HepG2 (cell line): Measurements from ENCODE around the gene AKAP6. TPM values are rescaled to one million over a fixed set of nuclear protein-coding genes. Genes with fewer than 3 reads are reported as not detected.

Experiments used
- ATAC-seq: fragments of 200-7000 bp; cut with Tn5 transposase; 3 replicates; pipeline ENCODE4 v1.9.1; 2020; ENCODE audit warnings: mild to moderate bottlenecking, moderate library complexity
- BruUV-seq: library from RNA; stranded (reverse); fragments of 400-500 nt; replicated peaks from 2 replicates; lab custom pipeline; 2021; lab: Mats Ljungman, UMichigan
- CTCF ChIA-PET: fragments of 300-600 bp; formaldehyde crosslinking; extraction: SDS; loops from one replicate; lab custom pipeline; 2021; ENCODE audit warnings: low total read pairs, inconsistent platforms, low intra/inter-chr PET ratio; lab: Yijun Ruan, JAX
- POLR2A ChIA-PET: fragments of 350-600 bp; sonication (Branson Sonifier 250); formaldehyde crosslinking; loops from one replicate; lab custom pipeline; 2020; ENCODE audit warnings: antibody characterized with exemption, inconsistent platforms; lab: Yijun Ruan, JAX
- DNase-seq: peaks from one replicate; pipeline ENCODE4 v3.0.0-alpha.2; 2015; ENCODE audit warnings: low spot score
- FAIRE-seq: peaks from 3 replicates; lab custom pipeline; 2011; peaks lifted over from hg19 to GRCh38; lab: Jason Lieb, UNC
- H2AFZ ChIP-seq: one replicate; pipeline ENCODE4 v1.6.1; 2011; ENCODE audit warnings: low read length, inconsistent platforms
- H3K27ac ChIP-seq: fragments of 300-600 bp; 3 replicates; pipeline ENCODE4 v1.8.0; 2011; ENCODE audit warnings: mixed run types, mild to moderate bottlenecking, mixed read lengths, low read length, inconsistent platforms; ENCODE audit not compliant: insufficient read depth; ENCODE audit errors: extremely low read length
- H3K27me3 ChIP-seq, 2 experiments: fragments of 200-600 bp in 1 of 2; 2 replicates in 1 of 2; 3 replicates in 1 of 2; pipeline versions ENCODE4 v1.6.0 to v1.8.0; 2011; ENCODE audit warnings: low read length in 2 of 2, mild to moderate bottlenecking in 2 of 2, moderate library complexity in 2 of 2, inconsistent platforms in 1 of 2; ENCODE audit not compliant: insufficient read depth in 2 of 2, control insufficient read depth in 1 of 2
- H3K36me3 ChIP-seq, 2 experiments: fragments of 200-600 bp in 1 of 2; replicated peaks in 1 of 2; 2 replicates in 1 of 2; 3 replicates in 1 of 2; pipeline versions ENCODE4 v1.5.1 to v1.8.0; 2011; ENCODE audit warnings: low read length in 2 of 2, inconsistent platforms in 1 of 2; ENCODE audit not compliant: insufficient read depth in 2 of 2, control insufficient read depth in 1 of 2
- H3K4me1 ChIP-seq: 2 replicates; pipeline ENCODE4 v1.5.1; 2012; ENCODE audit warnings: low read length, inconsistent platforms; ENCODE audit not compliant: insufficient read depth
- H3K4me2 ChIP-seq: 2 replicates; pipeline ENCODE4 v1.6.0; 2011; ENCODE audit warnings: low read depth, low read length, inconsistent platforms
- H3K4me3 ChIP-seq, 3 experiments: fragments of 200-600 bp in 1 of 3; sonication (generic), shearing (Covaris generic) in 1 of 3; replicated peaks in 1 of 3; 2 replicates each; pipeline ENCODE4 v1.5.1; 2011 to 2016; ENCODE audit warnings: low read length in 3 of 3, inconsistent platforms in 2 of 3, low read depth in 2 of 3, mild to moderate bottlenecking in 2 of 3, control low read depth in 1 of 3, mixed read lengths in 1 of 3; ENCODE audit not compliant: insufficient read depth in 1 of 3
- H3K79me2 ChIP-seq: one replicate; pipeline ENCODE4 v1.6.1; 2011; ENCODE audit warnings: low read length, inconsistent platforms; ENCODE audit not compliant: insufficient read depth
- H3K9ac ChIP-seq: 2 replicates; pipeline ENCODE4 v1.6.0; 2011; ENCODE audit warnings: mild to moderate bottlenecking, low read depth, low read length, inconsistent platforms; ENCODE audit not compliant: insufficient read depth
- H3K9me3 ChIP-seq: 2 replicates; pipeline ENCODE4 v1.5.1; 2012; ENCODE audit warnings: mild to moderate bottlenecking, low read length
- H4K20me1 ChIP-seq: 2 replicates; pipeline ENCODE4 v1.6.0; 2011; ENCODE audit warnings: inconsistent platforms, mild to moderate bottlenecking, low read length, moderate library complexity; ENCODE audit not compliant: insufficient read depth
- EZH2 ChIP-seq: conservative IDR thresholded peaks from 2 replicates; pipeline ENCODE4 v1.6.1; 2012; ENCODE audit warnings: mild to moderate bottlenecking, low read depth, low read length, moderate library complexity
- FOXO4 ChIP-seq: sonication (generic); formaldehyde crosslinking; conservative IDR thresholded peaks from 2 replicates; pipeline ENCODE4 v1.8.1; 2023; ENCODE audit warnings: missing genetic modification reagents
- KAT2B ChIP-seq: fragments of 150-350 bp; IDR thresholded peaks from 2 replicates; pipeline ENCODE4 v1.6.1; 2014; ENCODE audit warnings: low read depth, low read length, borderline replicate concordance
- SALL1 ChIP-seq: sonication (generic); formaldehyde crosslinking; IDR thresholded peaks from 2 replicates; pipeline ENCODE4 v1.8.0; 2022; ENCODE audit warnings: mild to moderate bottlenecking, missing genetic modification reagents
- STAT6 ChIP-seq: sonication (generic); formaldehyde crosslinking; IDR thresholded peaks from 2 replicates; pipeline ENCODE4 v1.4.0; 2020; ENCODE audit warnings: missing genetic modification reagents, mild to moderate bottlenecking, borderline replicate concordance
- TBL1XR1 ChIP-seq: fragments of 150-350 bp; IDR thresholded peaks from 2 replicates; pipeline ENCODE4 v1.6.1; 2014; ENCODE audit warnings: borderline replicate concordance, low read length; ENCODE audit not compliant: partially characterized antibody
- TEF ChIP-seq: sonication (generic); formaldehyde crosslinking; IDR thresholded peaks from 2 replicates; pipeline ENCODE4 v1.5.0; 2020; ENCODE audit warnings: missing genetic modification reagents
- ZNF205 ChIP-seq: IDR thresholded peaks from 2 replicates; pipeline ENCODE4 v1.6.1; 2018; ENCODE audit warnings: missing biosample characterization, missing genetic modification reagents
- ZNF3 ChIP-seq: IDR thresholded peaks from 2 replicates; pipeline ENCODE4 v1.7.0; 2017; ENCODE audit warnings: inconsistent platforms
- ZNF580 ChIP-seq: IDR thresholded peaks from 2 replicates; pipeline ENCODE4 v1.6.1; 2016; ENCODE audit warnings: low read depth, borderline replicate concordance
- ZNF878 ChIP-seq: sonication (generic); formaldehyde crosslinking; IDR thresholded peaks from 2 replicates; pipeline ENCODE4 v1.8.1; 2023; ENCODE audit warnings: mild to moderate bottlenecking, missing genetic modification reagents, moderate library complexity
- WGBS: methylation state at CpG from one replicate; pipeline ENCODE4 v1.1.6; 2017; ENCODE audit warnings: low lambda C conversion rate; 5-methylcytosine and 5-hydroxymethylcytosine counted together
- in situ Hi-C: cut with HindIII; loops from 2 replicates; pipeline ENCODE4 v1.10.0; 2017; ENCODE audit warnings: low pct_unique_long_range_greater_than_20kb; ENCODE audit not compliant: extremely low pct_ligation_motif_present
- intact Hi-C: fragments of 100-400 bp; cut with micrococcal nuclease; formaldehyde crosslinking; loops from one replicate; pipeline ENCODE4 v1.10.0; 2022; ENCODE audit not compliant: unreplicated experiment
- polyA plus RNA-seq, 8 experiments: library from polyadenylated mRNA; depleted of rRNA in 3 of 8; stranded (reverse) in 7 of 8; unstranded in 1 of 8; fragments of >200 nt; fragmentation: Illumina TruSeq in 4 of 8; extraction: Trizol in 4 of 8; gene quantifications; 2 replicates each; pipeline versions ENCODE4 v1.2.1 to v1.2.3, GENCODE V29; 2011 to 2016; ENCODE audit warnings: low read depth in 4 of 8, missing spikeins in 1 of 8, mixed read lengths in 1 of 8; ENCODE audit not compliant: insufficient read depth in 1 of 8
- total RNA-seq, 5 experiments: library from RNA; depleted of rRNA; stranded (reverse); fragments of >200 nt; fragmentation: Illumina TruSeq; extraction: Trizol; gene quantifications; 2 replicates each; pipeline ENCODE4 v1.2.3, GENCODE V29; 2016; ENCODE audit warnings: low read depth in 1 of 5

AKAP6 gene
- total and polyA plus RNA-seq, 2 of the 13 experiments (the other 11 are each of a cell fraction or from before 2014, with no cell fraction given) = 1.4 TPM

GRCh38 chr14:32508281-32508680 lies 179.2 kb downstream of the AKAP6 start:
- H3K9ac ChIP-seq = no peak overlapping the region
- ChIA-PET POLR2A (no interaction called here), CTCF (no interaction called here)
- no peaks in the 10 kb centered on the region for H3K79me2 ChIP-seq
- 16% methylated on average over 2 of the region's 2 CpGs for WGBS
- FAIRE-seq (no peak), DNase-seq (no peak), ATAC-seq (no peak)
- no peak overlapping the region for H3K27ac ChIP-seq
- no peak for TF ChIP-seq TBL1XR1
- in situ Hi-C loops = no loop called here
- H3K27me3 ChIP-seq = no peaks in the 10 kb centered on the region
- H3K4me3 ChIP-seq = no peak overlapping the region
- no peaks in the 10 kb centered on the region for H3K9me3 ChIP-seq
- H2AFZ ChIP-seq = no peak overlapping the region
- no peak overlapping the region for H3K4me2 ChIP-seq
- H3K36me3 ChIP-seq = no peaks in the 10 kb centered on the region
- intact Hi-C loops = loop anchor here (5.0 kb wide), 1 partner anchor 1999 kb away; no protein-coding TSS in a partner anchor
- H4K20me1 ChIP-seq = no peaks in the 10 kb centered on the region
- H3K4me1 ChIP-seq = 0 out of 2 replicates have a peak, but pooled peaks cover 6% of the 10 kb centered on the region
- no TSS peak for BruUV-seq

GRCh38 chr14:32509632-32510187 lies 180.6 kb downstream of the AKAP6 start:
- in situ Hi-C loops = no loop called here
- Histone ChIP-seq H3K4me1 (0 out of 2 replicates have a peak, but pooled peaks cover 6% of the 10 kb centered on the region), H4K20me1 (no peaks in the 10 kb centered on the region), H3K36me3 (no peaks in the 10 kb centered on the region), H3K9me3 (no peaks in the 10 kb centered on the region), H2AFZ (peak overlapping the region; percentile 10), H3K27me3 (no peaks in the 10 kb centered on the region), H3K4me2 (peak overlapping the region; percentile 34), H3K9ac (no peak overlapping the region), H3K79me2 (no peaks in the 10 kb centered on the region), H3K4me3 (no peak overlapping the region), H3K27ac (no peak overlapping the region)
- FAIRE-seq (no peak), DNase-seq (peak; percentile 50), ATAC-seq (peak; percentile 76)
- WGBS = 4% methylated on average over 10 of the region's 10 CpGs
- intact Hi-C loops = loop anchor here (5.0 kb wide), 1 partner anchor 1998 kb away; no protein-coding TSS in a partner anchor
- no TSS peak for BruUV-seq
- CTCF ChIA-PET = no interaction called here
- POLR2A ChIA-PET = no interaction called here
- TF ChIP-seq ZNF205 (CRISPR knock-in tag) (peak; percentile 99), FOXO4 (CRISPR knock-in tag) (no peak), ZNF580 (CRISPR knock-in tag) (no peak), TEF (no peak), KAT2B (no peak), ZNF3 (peak; percentile 23; the same call in 1 of the 2 replicates), SALL1 (CRISPR knock-in tag) (no peak), STAT6 (CRISPR knock-in tag) (no peak), EZH2 (no peak), ZNF878 (no peak)
